SK-N-MC (cell line): ENCODE data around the gene LCN9.

ENCODE experiments used
- DNase-seq: peaks from one replicate; pipeline ENCODE4 v3.0.0-alpha.2; 2011; ENCODE audit warnings: low read depth, low spot score
- H3K27ac ChIP-seq: fragments of 200-600 bp; sonication (generic); 2 replicates; pipeline ENCODE4 v1.5.1; 2016; ENCODE audit warnings: mixed run types
- H3K36me3 ChIP-seq: fragments of 200-600 bp; sonication (generic); 2 replicates; pipeline ENCODE4 v1.6.1; 2017; ENCODE audit warnings: antibody characterized with exemption, low read length, mixed read lengths; ENCODE audit not compliant: insufficient read depth
- H3K4me3 ChIP-seq: fragments of 200-600 bp; sonication (generic); 2 replicates; pipeline ENCODE4 v1.5.1; 2016
- H3K9ac ChIP-seq: fragments of 200-600 bp; sonication (generic); 2 replicates; pipeline ENCODE4 v1.8.0; 2017; ENCODE audit warnings: mixed run types, mixed read lengths; ENCODE audit not compliant: insufficient read length
- H3K9me3 ChIP-seq: fragments of 200-600 bp; sonication (generic); 2 replicates; pipeline ENCODE4 v1.6.1; 2017; ENCODE audit warnings: low read depth, mild to moderate bottlenecking, antibody characterized with exemption, low read length, moderate library complexity, mixed read lengths
- EZH2 ChIP-seq: fragments of 200-600 bp; sonication (generic); IDR thresholded peaks from one replicate; pipeline ENCODE4 v1.6.1; 2017; ENCODE audit warnings: antibody characterized with exemption
- FOXP2 ChIP-seq: optimal IDR thresholded peaks from 2 replicates; pipeline ENCODE3; 2011; ENCODE audit warnings: mild to moderate bottlenecking, moderate library complexity; ENCODE audit not compliant: insufficient read depth; ENCODE audit errors: extremely low read length, control extremely low read depth
- POLR2AphosphoS5 ChIP-seq: IDR thresholded peaks from 2 replicates; pipeline ENCODE4 v1.6.1; 2012; ENCODE audit warnings: mild to moderate bottlenecking, low read depth, low read length, borderline replicate concordance

Gene LCN9

GRCh38 chr9:135684691-135685090, 21.6 kb downstream of the LCN9 start:
- Histone ChIP-seq H3K27ac (no peak overlapping the region), H3K9me3 (no peaks in the 10 kb centered on the region), H3K9ac (no peak overlapping the region), H3K4me3 (no peak overlapping the region), H3K36me3 (no peaks in the 10 kb centered on the region)
- DNase-seq, result no peak
- no peak for TF ChIP-seq POLR2AphosphoS5
- no peak for TF ChIP-seq FOXP2
- no peak for TF ChIP-seq EZH2

DNA sequence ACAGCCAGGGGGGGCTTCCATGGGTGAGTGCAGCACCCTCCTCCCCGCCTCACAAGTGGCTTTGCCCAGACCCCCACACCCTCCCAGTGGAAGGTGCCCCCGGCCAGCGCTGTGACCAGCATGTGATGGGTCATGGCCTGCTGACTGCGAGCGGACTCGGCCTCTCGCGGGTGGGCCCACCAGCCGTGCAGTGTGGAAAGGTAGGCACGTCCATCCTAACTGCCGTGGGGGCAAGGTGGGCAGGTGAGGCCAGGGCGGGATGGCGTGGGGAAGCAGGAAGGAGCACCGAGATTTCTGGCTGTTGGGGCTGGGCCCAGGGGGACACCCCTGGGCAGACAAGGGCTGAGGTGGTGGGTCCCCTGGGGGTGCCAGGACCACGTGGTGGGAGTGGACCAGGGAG, 24.1 kb downstream of the LCN9 start:
- Histone ChIP-seq H3K9ac (no peak overlapping the region), H3K9me3 (no peaks in the 10 kb centered on the region), H3K36me3 (no peaks in the 10 kb centered on the region), H3K27ac (no peak overlapping the region), H3K4me3 (no peak overlapping the region)
- no peak for DNase-seq
- TF ChIP-seq FOXP2 (no peak), EZH2 (no peak), POLR2AphosphoS5 (no peak)

GRCh38 chr9:135689011-135689410, 25.9 kb downstream of the LCN9 start:
- H3K9me3 ChIP-seq, result no peaks in the 10 kb centered on the region
- no peaks in the 10 kb centered on the region for H3K36me3 ChIP-seq
- H3K9ac ChIP-seq, result no peak overlapping the region
- DNase-seq, result no peak
- H3K27ac ChIP-seq, result no peak overlapping the region
- H3K4me3 ChIP-seq, result no peak overlapping the region
- no peak for TF ChIP-seq FOXP2
- no peak for TF ChIP-seq EZH2
- no peak for TF ChIP-seq POLR2AphosphoS5

DNA sequence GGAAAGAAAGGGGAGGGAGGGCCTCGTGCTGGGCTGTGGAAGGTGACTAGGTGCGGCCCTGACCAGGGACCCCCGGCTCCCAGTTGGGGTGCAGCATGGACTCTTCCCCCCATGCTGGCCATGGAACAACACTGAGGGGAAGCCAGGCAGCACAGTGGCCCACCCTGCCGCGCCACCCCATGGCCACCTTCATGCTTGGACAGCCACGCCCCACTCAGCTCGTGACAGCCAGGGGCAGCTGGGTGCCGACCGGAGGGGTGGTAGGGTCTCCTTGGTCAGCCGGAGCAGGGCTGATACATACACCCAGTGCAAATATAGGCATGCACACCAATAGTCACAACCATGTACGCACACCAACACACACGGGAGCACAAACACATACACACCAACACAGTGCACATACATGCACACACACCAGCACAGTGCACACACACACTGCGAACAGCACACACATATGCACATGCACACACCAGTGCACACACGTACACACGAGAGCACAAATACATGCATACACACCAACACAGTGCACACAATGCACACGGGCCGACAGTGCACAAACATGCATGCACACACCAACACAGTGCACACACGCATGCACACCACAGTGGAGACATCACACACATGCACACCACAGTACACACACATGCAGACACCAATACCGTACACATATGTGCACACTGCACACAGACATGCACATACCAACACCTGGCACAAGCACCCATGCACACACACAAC, 27.9 kb downstream of the LCN9 start:
- TF ChIP-seq POLR2AphosphoS5, result no peak
- TF ChIP-seq EZH2, result no peak
- TF ChIP-seq FOXP2, result no peak
- Histone ChIP-seq H3K9me3 (no peaks in the 10 kb centered on the region), H3K4me3 (no peak overlapping the region), H3K9ac (no peak overlapping the region), H3K27ac (no peak overlapping the region), H3K36me3 (no peaks in the 10 kb centered on the region)
- DNase-seq, result no peak

DNA sequence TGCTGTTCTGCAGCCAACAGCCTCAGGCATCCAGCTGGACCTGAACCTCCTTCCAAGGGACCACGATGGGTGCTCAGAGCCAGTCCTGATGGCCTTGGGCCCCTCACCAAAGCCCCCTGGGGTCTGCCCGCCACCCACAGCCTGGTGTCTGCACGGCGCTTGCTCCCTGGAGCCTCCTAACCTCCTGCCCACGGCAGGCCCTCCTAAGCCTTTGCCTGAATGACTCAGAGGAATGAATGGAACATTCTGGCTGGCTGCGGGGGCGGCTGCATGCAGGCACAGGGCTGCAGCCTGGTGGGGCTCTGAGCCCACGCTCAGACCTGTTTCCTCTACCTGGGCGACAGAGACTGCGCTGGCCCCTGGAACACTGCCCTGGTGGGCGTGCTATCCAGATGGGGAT, 29.3 kb downstream of the LCN9 start:
- no peak for TF ChIP-seq FOXP2
- no peak for TF ChIP-seq POLR2AphosphoS5
- TF ChIP-seq EZH2, result peak; percentile 11
- no peaks in the 10 kb centered on the region for H3K9me3 ChIP-seq
- H3K36me3 ChIP-seq, result no peaks in the 10 kb centered on the region
- H3K4me3 ChIP-seq, result no peak overlapping the region
- no peak overlapping the region for H3K9ac ChIP-seq
- no peak for DNase-seq
- no peak overlapping the region for H3K27ac ChIP-seq

DNA sequence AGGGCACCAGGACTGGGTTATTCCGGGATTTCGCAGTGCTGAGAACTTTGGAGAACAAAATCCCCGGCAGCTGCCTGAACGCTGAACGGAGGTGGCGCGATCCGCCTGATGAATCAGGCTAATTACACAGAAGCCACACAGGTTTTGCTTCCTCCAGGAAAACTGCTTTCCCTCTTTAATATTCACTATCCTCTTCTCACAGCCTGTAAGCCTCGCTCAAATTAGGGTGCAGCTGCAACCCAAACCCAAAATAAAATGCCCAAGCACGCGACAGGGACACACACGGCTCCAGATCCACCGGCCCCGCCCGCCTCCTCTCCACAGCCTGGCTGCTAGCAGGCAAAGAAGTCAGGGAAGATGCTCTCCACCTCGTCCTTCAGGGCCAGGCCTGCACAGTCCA, 30.2 kb downstream of the LCN9 start:
- no peak overlapping the region for H3K4me3 ChIP-seq
- no peak for DNase-seq
- no peak overlapping the region for H3K27ac ChIP-seq
- H3K9me3 ChIP-seq, result no peaks in the 10 kb centered on the region
- no peaks in the 10 kb centered on the region for H3K36me3 ChIP-seq
- no peak overlapping the region for H3K9ac ChIP-seq
- TF ChIP-seq EZH2, result no peak
- no peak for TF ChIP-seq FOXP2
- no peak for TF ChIP-seq POLR2AphosphoS5

DNA sequence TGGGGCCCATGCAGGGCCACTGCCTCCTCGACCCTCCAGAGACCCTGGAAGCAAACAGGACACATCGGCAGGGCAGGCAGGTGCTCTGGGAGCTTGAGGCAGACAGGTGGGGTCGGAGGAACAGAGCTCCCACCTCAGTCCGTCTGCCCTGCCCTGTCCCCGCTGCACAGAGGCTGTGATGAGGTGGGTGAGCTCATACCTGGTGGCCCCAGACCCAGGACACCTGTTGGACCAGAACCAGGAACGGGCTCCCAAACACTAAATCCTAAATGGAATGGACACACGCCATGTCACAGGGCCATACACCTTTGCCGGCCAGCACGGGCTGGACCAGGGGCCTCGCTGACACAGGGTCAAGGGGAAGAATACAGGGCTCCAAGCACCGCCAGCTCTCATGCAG, 30.7 kb downstream of the LCN9 start:
- no peak for TF ChIP-seq EZH2
- no peak for TF ChIP-seq FOXP2
- no peak for TF ChIP-seq POLR2AphosphoS5
- Histone ChIP-seq H3K9ac (no peak overlapping the region), H3K4me3 (no peak overlapping the region), H3K36me3 (no peaks in the 10 kb centered on the region), H3K27ac (no peak overlapping the region), H3K9me3 (no peaks in the 10 kb centered on the region)
- DNase-seq, result no peak

- no peaks in the 10 kb centered on the region for H3K36me3 ChIP-seq
- H3K4me3 ChIP-seq, result no peak overlapping the region
- no peaks in the 10 kb centered on the region for H3K9me3 ChIP-seq
- H3K27ac ChIP-seq, result no peak overlapping the region
- H3K9ac ChIP-seq, result no peak overlapping the region
- no peak for TF ChIP-seq EZH2
- TF ChIP-seq POLR2AphosphoS5, result no peak
- TF ChIP-seq FOXP2, result no peak
- DNase-seq, result no peak
These were observed 31.3 kb downstream of the LCN9 start for GRCh38 chr9:135694414-135694813.

DNA sequence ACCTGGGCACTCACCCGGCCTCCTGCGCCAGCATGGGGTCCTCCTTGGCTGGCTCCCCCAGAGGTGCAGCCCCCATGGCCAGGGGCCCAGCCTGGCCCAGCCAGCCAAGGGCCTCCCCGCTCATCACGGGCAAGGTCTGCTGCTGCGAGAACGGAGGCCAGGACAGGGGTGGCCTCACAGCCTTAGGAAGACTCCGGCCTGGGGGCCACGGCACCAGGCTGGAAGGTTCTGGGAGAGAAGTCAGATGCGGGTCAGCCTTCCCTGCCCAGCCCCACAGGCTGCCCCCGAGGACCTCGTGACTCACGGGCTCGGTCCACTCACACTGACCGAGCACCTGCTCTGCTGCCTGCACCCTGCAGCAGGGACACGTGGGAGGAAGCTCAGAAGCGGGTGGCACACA, 31.9 kb downstream of the LCN9 start:
- Histone ChIP-seq H3K36me3 (no peaks in the 10 kb centered on the region), H3K9ac (no peak overlapping the region), H3K9me3 (no peaks in the 10 kb centered on the region), H3K4me3 (no peak overlapping the region), H3K27ac (no peak overlapping the region)
- TF ChIP-seq POLR2AphosphoS5 (no peak), EZH2 (no peak), FOXP2 (no peak)
- DNase-seq, result no peak
